CD4-positive, alpha-beta memory T cell (primary cell): ENCODE measurements around the gene SOS1. TPM values are rescaled to one million over a fixed set of nuclear protein-coding genes. Genes with fewer than 3 reads are reported as not detected.

Source experiments
- CTCF ChIA-PET: fragments of 350-600 bp; sonication (Branson Sonifier 250); formaldehyde crosslinking; loops from one replicate; lab custom pipeline; 2021; ENCODE audit warnings: inconsistent platforms; ENCODE audit not compliant: partially characterized antibody; lab: Charles Lee
- POLR2A ChIA-PET: fragments of 350-600 bp; sonication (Branson Sonifier 250); formaldehyde crosslinking; loops from one replicate; lab custom pipeline; 2021; ENCODE audit not compliant: partially characterized antibody; lab: Charles Lee
- DNase-seq, 5 donors: peaks; one replicate each; pipeline versions ENCODE4 v3.0.0 to v3.0.0-alpha.2; 2020 to 2022; ENCODE audit warnings: mixed read lengths in 1 of 5
- H3K27ac ChIP-seq: one replicate; pipeline ENCODE4 v1.7.0; 2013; ENCODE audit warnings: low read depth, low read length
- H3K27me3 ChIP-seq: 2 replicates; pipeline ENCODE4 v1.7.0; 2013; ENCODE audit warnings: mild to moderate bottlenecking, low read length, moderate library complexity; ENCODE audit not compliant: insufficient read depth
- H3K36me3 ChIP-seq: 2 replicates; pipeline ENCODE4 v1.7.0; 2013; ENCODE audit warnings: mild to moderate bottlenecking, low read length, moderate library complexity; ENCODE audit not compliant: insufficient read depth
- H3K4me1 ChIP-seq: 2 replicates; pipeline ENCODE4 v1.7.0; 2013; ENCODE audit warnings: mild to moderate bottlenecking, low read length, moderate library complexity; ENCODE audit not compliant: insufficient read depth
- H3K4me3 ChIP-seq, 2 donors: one replicate each; pipeline ENCODE4 v1.7.0; 2013; ENCODE audit warnings: low read length in 2 of 2, mild to moderate bottlenecking in 1 of 2
- H3K9me3 ChIP-seq, 2 donors: one replicate each; pipeline ENCODE4 v1.7.0; 2013; ENCODE audit warnings: low read length in 2 of 2, control low read depth in 1 of 2; ENCODE audit not compliant: control insufficient read depth in 1 of 2
- H3K27ac Mint-ChIP-seq, 7 donors: one replicate each; pipeline ENCODE4 v1.8.0; 2020 to 2021; ENCODE audit warnings: mixed read lengths in 7 of 7, mild to moderate bottlenecking in 6 of 7, inconsistent platforms in 3 of 7, moderate library complexity in 3 of 7
- H3K27me3 Mint-ChIP-seq, 2 donors: one replicate each; pipeline ENCODE4 v1.8.0; 2020 to 2021; ENCODE audit warnings: mixed read lengths in 2 of 2
- H3K36me3 Mint-ChIP-seq, 2 donors: one replicate each; pipeline ENCODE4 v1.8.0; 2020 to 2021; ENCODE audit warnings: mixed read lengths in 2 of 2, inconsistent platforms in 1 of 2, mild to moderate bottlenecking in 1 of 2
- H3K4me1 Mint-ChIP-seq, 4 donors: one replicate each; pipeline ENCODE4 v1.8.0; 2020 to 2021; ENCODE audit warnings: mixed read lengths in 4 of 4, mild to moderate bottlenecking in 1 of 4
- H3K4me3 Mint-ChIP-seq, 8 donors: one replicate each; pipeline ENCODE4 v1.8.0; 2020 to 2021; ENCODE audit warnings: mixed read lengths in 8 of 8, mild to moderate bottlenecking in 7 of 8, moderate library complexity in 6 of 8, inconsistent platforms in 3 of 8
- H3K9me3 Mint-ChIP-seq, 8 donors: one replicate each; pipeline ENCODE4 v1.8.0; 2020 to 2021; ENCODE audit warnings: mixed read lengths in 8 of 8, mild to moderate bottlenecking in 5 of 8, inconsistent platforms in 3 of 8, moderate library complexity in 1 of 8
- intact Hi-C: fragments of 100-400 bp; cut with micrococcal nuclease; formaldehyde crosslinking; loops from one replicate; pipeline ENCODE4 v1.15.1; 2023
- polyA plus RNA-seq, 2 donors: library from polyadenylated mRNA; unstranded; fragments of 300-500 nt; fragmentation: Illumina TruSeq; gene quantifications; one replicate each; pipeline ENCODE4 v1.2.3, GENCODE V29; 2021
- total RNA-seq, 2 experiments: library from RNA; stranded (reverse); gene quantifications; one replicate each; pipeline ENCODE4 v1.2.3, GENCODE V29; 2021

SOS1 gene
- total and polyA plus RNA-seq, 4 experiments from 2014 or later: 5.7 to 103 (median 60.0) TPM

GRCh38 chr2:38957972-38958371 is 162.9 kb downstream of the SOS1 start:
- no peaks in the 10 kb centered on the region for H3K36me3 ChIP-seq
- no peak for DNase-seq
- H3K27ac ChIP-seq: no peak overlapping the region
- Mint-ChIP-seq H3K27me3 (peaks cover 10 to 20% of the 10 kb centered on the region in 2 donors), H3K27ac (peak overlapping the region in 1 of 7 donors; percentile 33), H3K9me3 (peaks cover 0 to 1% (median 0%) of the 10 kb centered on the region in 8 donors), H3K4me1 (peaks cover 0 to 10% (median under 1%) of the 10 kb centered on the region in 4 donors), H3K4me3 (no peak overlapping the region), H3K36me3 (no peaks in the 10 kb centered on the region)
- H3K9me3 ChIP-seq: no peaks in the 10 kb centered on the region
- CTCF ChIA-PET: interaction anchor here (1.8 kb wide), 1 partner anchor 10 kb away, joined by 15 read pairs; no protein-coding TSS in a partner anchor
- intact Hi-C loops: no loop called here
- peaks cover 3% of the 10 kb centered on the region for H3K27me3 ChIP-seq
- POLR2A ChIA-PET: no interaction called here
- no peaks in the 10 kb centered on the region for H3K4me1 ChIP-seq
- H3K4me3 ChIP-seq: no peak overlapping the region

- DNase-seq: no peak
- Histone ChIP-seq H3K36me3 (no peaks in the 10 kb centered on the region), H3K9me3 (no peaks in the 10 kb centered on the region), H3K4me3 (no peak overlapping the region), H3K27me3 (no peaks in the 10 kb centered on the region), H3K4me1 (no peaks in the 10 kb centered on the region), H3K27ac (no peak overlapping the region)
- POLR2A ChIA-PET: no interaction called here
- Mint-ChIP-seq H3K4me1 (no peaks in the 10 kb centered on the region), H3K4me3 (no peak overlapping the region), H3K27me3 (peaks cover 3 to 4% of the 10 kb centered on the region in 2 donors), H3K9me3 (no peaks in the 10 kb centered on the region), H3K27ac (no peak overlapping the region), H3K36me3 (no peaks in the 10 kb centered on the region)
- intact Hi-C loops: no loop called here
- CTCF ChIA-PET: interaction anchor here (7.2 kb wide), 1 partner anchor 277 kb away, joined by 220 read pairs; no protein-coding TSS in a partner anchor
Measured at GRCh38 chr2:38951766-38952165, 169.1 kb downstream of the SOS1 start.

- intact Hi-C loops: no loop called here
- no peaks in the 10 kb centered on the region for H3K36me3 ChIP-seq
- CTCF ChIA-PET: interaction anchor here (0.8 to 7.2 kb wide), 12 partner anchors 8 to 283 kb away, joined by 3 to 220 read pairs (median 8); no protein-coding TSS in a partner anchor
Measured at GRCh38 chr2:38948995-38949394, 171.9 kb downstream of the SOS1 start.

DNA sequence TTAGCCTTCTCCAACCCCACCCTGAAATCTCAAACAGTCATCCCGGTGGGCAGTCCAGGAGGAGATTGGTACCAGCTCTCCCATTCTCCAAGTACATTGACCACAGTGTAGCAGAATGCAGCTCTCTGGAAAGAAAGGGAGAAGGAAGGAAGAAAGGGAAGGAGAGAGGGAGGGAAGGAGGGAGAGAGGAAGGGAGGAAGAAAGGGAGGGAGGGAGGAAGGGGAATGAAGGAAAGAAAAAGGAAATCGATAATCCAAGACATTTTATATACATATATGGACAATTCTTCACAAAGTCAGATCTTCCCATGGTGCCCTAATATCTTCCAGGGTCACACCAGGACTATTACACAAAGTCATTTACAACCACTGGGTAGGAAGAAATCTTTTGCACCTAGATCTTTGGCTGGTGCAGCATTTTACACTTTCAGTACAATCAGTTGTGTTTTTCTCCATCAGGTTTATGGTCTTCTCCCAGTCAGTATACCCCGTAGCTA is 172.4 kb downstream of the SOS1 start:
- POLR2A ChIA-PET: interaction anchor here (1.1 to 1.3 kb wide), 2 partner anchors 279 to 281 kb away, joined by 5 to 6 read pairs; no protein-coding TSS in a partner anchor
- intact Hi-C loops: no loop called here
- no peak overlapping the region for H3K4me3 ChIP-seq
- no peaks in the 10 kb centered on the region for H3K36me3 ChIP-seq
- Mint-ChIP-seq H3K27ac (no peak overlapping the region), H3K36me3 (no peaks in the 10 kb centered on the region), H3K4me3 (no peak overlapping the region), H3K9me3 (no peaks in the 10 kb centered on the region), H3K4me1 (no peaks in the 10 kb centered on the region), H3K27me3 (no peaks in the 10 kb centered on the region)
- no peaks in the 10 kb centered on the region for H3K9me3 ChIP-seq
- no peaks in the 10 kb centered on the region for H3K4me1 ChIP-seq
- H3K27ac ChIP-seq: no peak overlapping the region
- H3K27me3 ChIP-seq: no peaks in the 10 kb centered on the region
- CTCF ChIA-PET: interaction anchor here (0.9 to 7.2 kb wide), 26 partner anchors 9 to 301 kb away, joined by 3 to 220 read pairs (median 6); partner anchors contain the start of gene SOS1
- no peak for DNase-seq

More at GRCh38 chr2:38948995-38949394, 171.9 kb downstream of the SOS1 start:
- H3K9me3 ChIP-seq: no peaks in the 10 kb centered on the region
- no peaks in the 10 kb centered on the region for H3K36me3 Mint-ChIP-seq
- no peak overlapping the region for H3K27ac Mint-ChIP-seq
- H3K4me1 Mint-ChIP-seq: no peaks in the 10 kb centered on the region
- no peaks in the 10 kb centered on the region for H3K4me1 ChIP-seq
- POLR2A ChIA-PET: no interaction called here
- H3K27ac ChIP-seq: no peak overlapping the region
- H3K4me3 Mint-ChIP-seq: no peak overlapping the region
- DNase-seq: no peak
- no peaks in the 10 kb centered on the region for H3K27me3 Mint-ChIP-seq
- no peaks in the 10 kb centered on the region for H3K27me3 ChIP-seq
- no peak overlapping the region for H3K4me3 ChIP-seq
- no peaks in the 10 kb centered on the region for H3K9me3 Mint-ChIP-seq

DNA sequence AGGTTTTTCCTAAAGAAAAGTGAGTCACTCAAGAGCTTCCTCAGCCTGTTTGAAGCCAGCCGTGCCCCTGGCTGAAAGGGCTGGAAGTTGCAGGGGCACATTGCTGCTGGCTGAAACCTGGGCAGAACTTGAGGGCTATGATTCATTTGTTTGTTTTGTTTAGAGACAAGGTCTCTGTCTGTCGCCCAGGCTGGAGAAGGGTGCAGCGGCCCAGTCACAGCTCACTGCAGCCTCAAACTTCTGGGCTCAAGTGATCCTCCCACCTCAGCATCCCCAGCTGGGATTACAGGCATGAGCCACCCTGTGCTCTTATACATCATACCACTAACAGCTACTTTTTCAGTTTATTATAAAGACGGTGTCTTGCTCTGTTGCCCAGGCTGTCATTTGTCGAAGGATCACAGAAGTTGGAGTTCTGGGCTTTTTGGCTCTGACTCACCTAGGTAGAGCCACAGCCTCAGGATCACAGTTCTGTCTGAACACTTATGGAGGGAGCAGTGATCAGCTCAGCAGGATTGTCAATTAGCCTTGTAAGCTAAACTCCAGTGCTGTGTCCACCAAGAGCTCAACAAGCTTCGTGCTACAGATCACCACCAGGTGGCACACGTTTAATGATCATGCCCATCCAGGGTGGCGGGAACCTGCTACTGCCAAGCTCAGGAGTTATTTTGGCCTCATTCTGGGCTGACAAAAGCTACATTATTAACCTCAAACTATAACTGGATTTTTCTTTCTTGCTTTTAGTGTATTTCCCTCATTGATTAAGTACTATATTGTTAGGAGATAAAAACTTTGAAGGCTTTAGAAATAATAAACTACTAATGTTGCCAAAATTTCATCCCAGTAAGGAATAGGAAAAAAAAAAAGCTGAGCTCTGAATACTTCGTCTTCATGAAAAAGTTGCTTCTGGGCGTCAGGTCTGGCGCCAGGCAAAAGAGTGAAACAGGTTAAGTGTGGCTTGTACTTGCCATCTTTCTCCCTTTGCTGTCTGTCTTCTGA is 173.3 kb downstream of the SOS1 start:
- ChIA-PET POLR2A (interaction anchor here (1.1 to 1.3 kb wide), 2 partner anchors 280 to 282 kb away, joined by 5 to 6 read pairs; no protein-coding TSS in a partner anchor), CTCF (interaction anchor here (0.6 to 7.2 kb wide), 35 partner anchors 10 to 783 kb away, joined by 3 to 220 read pairs (median 4); partner anchors contain the start of genes MAP4K3 and SOS1)
- no peaks in the 10 kb centered on the region for H3K9me3 ChIP-seq
- no peaks in the 10 kb centered on the region for H3K4me1 ChIP-seq
- H3K27me3 ChIP-seq: no peaks in the 10 kb centered on the region
- peaks cover 0 to 2% of the 10 kb centered on the region in 2 donors for H3K27me3 Mint-ChIP-seq
- no peak overlapping the region for H3K4me3 ChIP-seq
- no peak overlapping the region for H3K27ac Mint-ChIP-seq
- H3K36me3 ChIP-seq: no peaks in the 10 kb centered on the region
- DNase-seq: peak; percentile 44 to 60 (median 49)
- no peak overlapping the region for H3K4me3 Mint-ChIP-seq
- intact Hi-C loops: loop anchor here (1.0 to 2.0 kb wide), 3 partner anchors 111 to 283 kb away; partner anchors contain the start of gene SOS1
- H3K27ac ChIP-seq: no peak overlapping the region
- no peaks in the 10 kb centered on the region for H3K4me1 Mint-ChIP-seq
- H3K9me3 Mint-ChIP-seq: no peaks in the 10 kb centered on the region
- no peaks in the 10 kb centered on the region for H3K36me3 Mint-ChIP-seq

DNA sequence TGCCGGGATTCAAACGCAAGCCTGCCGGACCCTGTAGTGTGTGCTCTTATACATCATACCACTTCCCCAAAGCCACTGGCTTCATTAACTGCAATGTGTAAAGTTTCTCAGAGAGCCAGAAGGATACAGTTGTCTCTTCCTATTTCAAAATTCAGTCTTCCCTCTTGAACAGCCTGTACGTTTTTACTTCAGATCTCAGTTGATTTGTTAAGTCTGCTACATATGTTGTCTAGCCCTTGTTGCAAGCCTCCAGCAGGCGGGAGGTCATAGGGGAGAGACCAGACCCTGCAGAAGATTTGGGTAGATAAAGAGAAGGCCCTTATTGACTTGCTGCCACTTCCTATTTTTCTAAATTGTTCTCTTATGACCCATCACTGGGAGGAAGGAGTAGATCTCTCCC is 174.9 kb downstream of the SOS1 start:
- Mint-ChIP-seq H3K9me3 (no peaks in the 10 kb centered on the region), H3K27me3 (peaks cover 0 to 2% of the 10 kb centered on the region in 2 donors), H3K4me3 (no peak overlapping the region), H3K27ac (no peak overlapping the region), H3K4me1 (no peaks in the 10 kb centered on the region), H3K36me3 (no peaks in the 10 kb centered on the region)
- Histone ChIP-seq H3K4me3 (no peak overlapping the region), H3K27ac (no peak overlapping the region), H3K4me1 (no peaks in the 10 kb centered on the region), H3K9me3 (no peaks in the 10 kb centered on the region), H3K36me3 (no peaks in the 10 kb centered on the region), H3K27me3 (no peaks in the 10 kb centered on the region)
- ChIA-PET POLR2A (no interaction called here), CTCF (interaction anchor here (0.6 to 7.2 kb wide), 11 partner anchors 9 to 289 kb away, joined by 4 to 220 read pairs (median 14); no protein-coding TSS in a partner anchor)
- no peak for DNase-seq
- intact Hi-C loops: loop anchor here (2.0 kb wide), 2 partner anchors 113 to 175 kb away; partner anchors contain the start of gene SOS1
